ENCODE results near the gene FIGNL1.
A peak's percentile ranks its signal among the peaks of the same experiment; 100 is the strongest.
"Not testable (repeated sequence)": the region's sequence is repeated elsewhere in the genome, so short reads cannot be mapped to it uniquely, and the experiment has no call there.

Gene FIGNL1

DNA sequence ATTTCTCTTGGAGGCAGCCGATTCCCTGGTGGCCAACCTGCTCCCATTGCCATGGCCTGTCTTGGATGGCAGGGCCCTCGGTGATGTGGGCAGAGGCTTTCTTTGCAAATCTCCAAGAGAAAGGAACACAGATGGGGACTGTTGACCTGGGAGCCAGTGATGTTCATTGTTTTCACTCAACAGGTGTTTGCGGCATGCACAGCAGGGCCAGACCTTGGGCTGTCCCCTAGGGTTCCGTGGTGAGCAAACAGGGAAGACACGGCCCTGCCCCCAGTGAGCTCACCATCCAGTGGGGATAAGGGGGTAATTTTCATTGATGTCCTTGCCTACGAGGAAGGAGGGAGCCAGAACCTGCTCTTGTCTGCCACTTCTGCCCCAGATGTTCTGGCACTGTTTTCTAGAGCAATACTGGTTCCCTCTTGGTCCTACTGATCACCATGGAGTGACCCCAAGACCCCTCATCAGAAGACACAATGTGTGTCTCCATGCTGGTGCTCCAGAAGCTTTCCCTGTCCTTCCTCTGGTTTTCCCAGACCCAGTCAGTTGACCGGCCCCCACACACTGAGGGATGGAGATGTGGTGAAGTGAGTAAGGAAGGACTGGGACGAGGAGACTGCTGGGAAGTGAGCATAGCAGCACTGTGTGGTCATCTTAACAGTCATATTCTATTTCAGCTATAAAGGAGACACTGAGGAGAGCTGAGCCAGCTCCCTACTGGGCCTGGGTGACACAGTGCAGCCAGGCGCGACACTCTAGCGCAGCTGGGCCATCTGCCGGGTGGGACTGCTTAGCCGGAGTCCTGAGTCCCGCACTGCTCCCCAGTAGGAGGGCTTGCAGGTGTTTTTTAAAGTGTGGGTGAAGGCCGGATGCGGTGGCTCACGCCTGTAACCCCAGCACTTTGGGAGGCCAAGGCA is 20.4 kb upstream of the FIGNL1 start:
- DNase-seq: no peak

DNA sequence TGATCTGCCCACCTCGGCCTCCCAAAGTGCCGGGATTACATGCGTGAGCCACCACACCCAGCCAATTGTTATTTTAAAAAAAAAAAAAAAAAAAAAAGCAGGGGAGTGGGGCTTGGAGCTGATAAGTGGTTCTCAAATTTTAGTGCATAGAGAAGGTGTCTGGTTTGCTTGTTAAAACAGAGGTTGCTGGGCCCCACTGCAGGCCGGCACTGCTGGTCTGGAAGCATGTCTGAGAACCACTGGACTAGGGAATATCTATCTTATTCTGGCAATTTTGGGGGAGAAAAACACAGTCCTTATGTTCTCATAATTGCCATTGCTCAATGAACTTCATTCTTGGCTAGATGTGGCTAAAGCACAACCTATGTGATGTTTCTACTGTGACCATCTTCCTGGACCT is 19.0 kb upstream of the FIGNL1 start:
- DNase-seq: no peak

DNA sequence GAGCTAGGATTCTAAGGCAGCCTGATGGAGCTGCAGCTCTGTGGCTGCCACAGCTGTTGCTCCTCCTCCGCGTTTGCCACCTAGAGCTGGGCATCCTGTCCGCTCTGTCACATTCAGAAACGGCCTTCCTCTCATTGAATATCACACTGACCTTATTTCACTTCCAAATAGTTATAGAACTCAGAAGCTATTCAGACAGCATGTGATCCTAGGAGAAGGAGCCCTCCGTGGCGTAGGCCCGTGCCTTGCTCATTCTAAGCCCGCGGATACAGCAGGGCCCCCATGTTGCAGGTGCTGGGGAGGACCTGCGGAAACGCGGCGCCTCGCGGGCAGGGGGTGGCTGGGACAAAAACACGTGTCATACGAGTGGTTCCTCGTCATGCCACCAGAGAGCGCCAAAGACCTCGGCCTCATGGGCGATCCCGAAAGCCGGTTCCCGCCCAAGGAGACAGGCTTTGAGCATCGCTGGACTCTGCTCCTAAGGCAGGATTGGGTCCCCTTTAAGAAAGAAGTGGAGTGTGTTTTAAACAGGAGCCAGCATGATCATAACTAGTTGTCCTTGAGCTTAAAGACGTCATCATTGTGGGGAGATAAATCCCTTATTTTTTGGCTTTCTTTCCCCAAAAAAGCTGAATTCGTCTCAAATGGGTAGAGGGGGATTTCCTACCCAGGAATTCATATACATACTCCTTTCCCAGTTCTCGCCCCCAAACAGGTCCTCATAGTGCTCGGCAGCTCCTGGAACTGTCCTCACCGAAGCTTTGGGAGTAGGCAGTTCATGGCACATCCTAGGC is 17.9 kb upstream of the FIGNL1 start:
- peak; percentile 64 for DNase-seq

DNA sequence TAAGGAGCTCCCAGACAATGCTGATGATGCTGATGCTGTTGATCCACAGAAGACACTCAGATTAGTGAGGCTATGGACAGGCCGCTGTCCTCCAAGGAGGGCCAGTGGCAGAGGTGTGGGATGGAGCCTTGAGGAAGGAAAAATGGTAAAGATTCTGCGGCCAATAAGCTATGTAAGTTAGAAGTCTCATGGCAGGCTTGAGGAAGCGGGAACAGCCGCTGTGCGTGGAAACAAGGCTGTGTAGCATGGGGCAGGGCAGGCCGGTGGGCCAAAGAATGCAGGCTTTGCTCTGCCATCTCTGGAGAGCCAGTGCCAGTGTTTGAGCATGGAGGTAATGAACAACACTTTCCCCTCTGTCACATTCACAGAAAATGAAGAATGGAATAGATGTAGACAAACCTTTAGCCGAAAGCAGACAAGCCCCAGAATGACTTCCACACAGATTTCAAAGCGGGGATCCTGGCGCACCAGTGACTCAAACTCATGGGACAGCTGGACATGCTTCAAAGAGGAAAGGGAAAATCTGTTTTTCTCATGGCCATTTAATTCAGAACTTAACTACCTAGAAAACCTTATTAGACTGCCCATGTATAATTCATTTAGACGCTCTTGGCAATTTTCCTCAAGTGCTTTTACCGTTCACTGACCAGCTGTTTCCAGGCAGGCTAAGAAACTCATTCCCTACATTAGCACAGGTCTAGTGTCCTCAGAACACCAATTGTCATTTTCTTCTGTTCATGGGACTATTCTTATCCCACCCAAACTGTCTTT is 16.9 kb upstream of the FIGNL1 start:
- DNase-seq: no peak

DNA sequence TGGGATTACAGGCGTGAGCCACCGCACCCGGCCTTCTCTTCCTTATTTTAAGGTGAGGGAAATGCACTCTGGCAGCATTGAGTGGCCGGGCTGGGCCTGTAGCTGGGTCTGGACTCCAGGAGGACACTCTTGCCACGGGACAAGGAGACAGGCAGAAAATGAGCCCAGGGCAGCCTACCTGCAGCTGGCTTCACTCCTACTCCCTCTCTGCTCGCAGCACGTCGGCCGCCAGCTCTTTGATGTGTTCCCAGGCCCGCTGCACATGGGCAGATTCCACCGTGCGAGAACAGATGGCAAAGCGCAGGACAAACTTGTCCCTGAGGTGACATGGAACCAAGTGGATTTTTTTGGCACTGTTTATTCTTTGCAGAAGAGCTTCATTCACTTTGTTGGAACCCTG is 12.9 kb upstream of the FIGNL1 start:
- no peak for DNase-seq

DNA sequence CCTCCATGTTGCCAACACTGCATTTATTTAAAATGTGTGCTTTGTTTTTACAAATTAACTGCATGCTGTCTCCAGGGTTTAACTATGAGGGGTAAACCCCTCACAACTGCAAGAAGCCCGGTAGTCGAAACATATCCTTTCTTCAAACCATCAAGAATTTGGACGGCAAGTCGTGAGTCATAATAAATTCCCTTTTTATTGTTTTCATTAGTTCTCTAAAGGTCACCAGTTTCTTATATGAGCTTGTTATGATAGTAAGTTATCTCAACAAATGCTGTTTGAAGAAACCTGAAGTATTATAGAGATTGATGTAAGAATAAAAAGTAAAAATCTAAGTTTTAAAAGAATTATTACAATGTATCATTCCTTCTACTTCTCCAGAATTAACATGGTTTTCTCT is 12.2 kb upstream of the FIGNL1 start:
- DNase-seq: no peak

DNA sequence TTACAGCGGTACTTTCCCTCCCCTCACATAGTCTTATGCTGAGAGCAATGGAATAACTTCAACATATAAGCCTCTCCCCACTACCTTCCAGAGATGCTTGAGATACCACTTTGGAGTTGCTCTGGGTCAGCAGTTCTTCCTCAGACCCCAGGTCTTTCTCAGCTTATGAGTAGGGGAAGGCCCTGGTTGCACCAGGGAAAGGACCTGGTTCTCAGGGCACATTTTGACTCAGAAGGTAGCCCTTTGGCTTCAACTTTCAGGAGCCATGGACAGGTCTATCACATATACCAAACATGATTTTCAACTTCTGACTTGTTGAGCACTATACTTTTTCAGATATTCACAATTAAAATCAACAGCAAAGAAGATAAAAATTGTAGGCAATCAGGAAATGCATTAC is 11.5 kb upstream of the FIGNL1 start:
- DNase-seq: no peak

DNA sequence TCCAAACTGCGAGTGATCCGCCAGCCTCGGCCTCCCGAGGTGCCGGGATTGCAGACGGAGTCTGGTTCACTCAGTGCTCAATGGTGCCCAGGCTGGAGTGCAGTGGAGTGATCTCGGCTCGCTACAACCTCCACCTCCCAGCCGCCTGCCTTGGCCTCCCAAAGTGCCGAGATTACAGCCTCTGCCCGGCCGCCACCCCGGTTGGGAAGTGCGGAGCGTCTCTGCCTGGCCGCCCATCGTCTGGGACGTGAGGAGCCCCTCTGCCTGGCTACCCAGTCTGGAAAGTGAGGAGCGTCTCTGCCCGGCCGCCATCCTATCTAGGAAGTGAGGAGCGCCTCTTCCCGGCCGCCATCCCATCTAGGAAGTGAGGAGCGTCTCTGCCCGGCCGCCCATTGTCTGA is 9.0 kb upstream of the FIGNL1 start:
- DNase-seq: not testable (repeated sequence)

DNA sequence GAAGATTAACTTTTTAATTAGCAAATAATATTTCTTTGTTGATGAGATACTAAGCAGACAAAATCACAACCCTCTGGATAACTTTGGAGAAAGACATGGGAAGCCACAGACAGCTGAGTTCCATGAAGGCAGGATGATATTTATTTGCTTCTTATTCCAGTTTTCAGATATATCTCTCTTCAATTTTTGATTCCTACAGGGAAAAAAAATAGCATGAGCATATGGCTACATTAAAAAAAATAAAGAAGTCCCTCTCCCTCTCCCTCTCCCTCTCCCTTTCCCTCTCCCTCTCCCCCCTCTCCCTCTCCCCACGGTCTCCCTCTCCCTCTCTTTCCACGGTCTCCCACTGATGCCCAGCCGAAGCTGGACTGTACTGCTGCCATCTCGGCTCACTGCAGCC is 8.5 kb upstream of the FIGNL1 start:
- not testable (repeated sequence) for DNase-seq

DNA sequence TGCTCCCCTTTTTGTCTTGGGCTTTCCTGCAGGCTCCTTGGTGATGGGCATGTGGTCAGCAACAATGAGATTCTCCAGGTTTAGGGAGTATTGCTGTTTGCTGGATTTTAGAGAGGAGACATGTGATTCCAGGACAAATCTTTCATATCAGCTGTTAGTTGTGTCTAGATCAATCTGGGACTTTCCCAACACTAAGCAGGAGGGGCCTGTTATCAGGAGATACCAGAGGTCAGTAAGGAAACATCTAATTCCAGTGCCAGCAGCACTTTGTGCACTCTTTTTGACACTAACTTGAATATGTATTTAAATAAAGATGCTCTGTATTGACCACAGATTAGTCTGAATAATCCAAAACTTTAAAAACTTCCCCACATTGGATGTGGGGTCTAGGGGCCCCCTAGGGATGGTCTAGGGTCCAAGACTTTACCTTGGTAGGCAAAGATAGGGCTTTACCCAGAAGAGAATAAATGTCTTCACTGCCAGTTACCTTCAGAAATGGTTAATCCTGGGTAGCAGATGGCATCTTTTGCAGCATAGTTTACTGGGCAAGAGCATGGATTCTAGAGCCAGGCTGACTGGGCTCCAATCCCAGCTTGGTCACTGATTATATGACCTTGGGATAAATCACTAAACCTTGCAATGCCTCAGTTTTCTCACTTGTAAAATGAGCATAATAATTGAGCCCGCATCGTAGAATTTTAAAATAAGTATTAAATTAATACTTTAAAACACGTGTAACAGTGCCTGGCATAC is 6.4 kb upstream of the FIGNL1 start:
- DNase-seq: no peak

DNA sequence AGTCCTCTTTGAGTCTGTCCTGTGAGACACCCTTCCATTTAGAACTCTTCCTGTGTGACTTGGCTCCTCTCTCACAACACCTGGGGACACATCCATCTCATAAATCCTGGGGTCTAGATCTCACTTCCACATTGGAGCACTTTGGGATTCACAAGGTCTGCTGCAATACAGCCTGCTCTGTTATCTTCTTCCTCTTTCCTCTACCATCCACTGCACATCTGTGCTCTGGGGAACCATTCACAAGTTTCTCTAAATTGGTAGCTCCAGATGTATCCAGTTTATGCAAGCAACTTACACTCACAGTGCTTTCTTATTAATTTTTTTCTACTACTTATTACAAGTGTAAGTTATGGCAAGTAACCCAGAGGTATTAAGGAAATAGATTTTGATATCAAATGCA is 5.5 kb upstream of the FIGNL1 start:
- DNase-seq: no peak

DNA sequence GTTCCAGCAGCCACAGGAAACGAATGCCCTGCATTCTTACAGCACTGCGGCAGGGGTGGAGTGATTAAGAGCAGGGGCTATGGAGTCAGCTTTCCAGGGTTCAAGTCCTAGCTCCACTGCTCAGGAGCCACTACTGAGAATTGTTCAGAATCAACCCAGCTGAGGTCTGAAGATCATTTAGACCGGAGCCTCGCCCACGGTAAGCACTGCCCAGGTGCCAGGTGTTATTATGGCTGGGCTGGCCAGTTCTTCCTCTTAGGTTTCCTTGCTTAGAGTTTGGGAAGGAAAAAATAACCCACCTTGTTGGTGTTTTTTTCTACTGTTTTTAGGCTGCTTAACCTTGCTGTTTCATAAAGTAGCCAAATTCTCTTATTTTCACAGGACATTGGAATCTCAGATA is 4.8 kb upstream of the FIGNL1 start:
- no peak for DNase-seq

DNA sequence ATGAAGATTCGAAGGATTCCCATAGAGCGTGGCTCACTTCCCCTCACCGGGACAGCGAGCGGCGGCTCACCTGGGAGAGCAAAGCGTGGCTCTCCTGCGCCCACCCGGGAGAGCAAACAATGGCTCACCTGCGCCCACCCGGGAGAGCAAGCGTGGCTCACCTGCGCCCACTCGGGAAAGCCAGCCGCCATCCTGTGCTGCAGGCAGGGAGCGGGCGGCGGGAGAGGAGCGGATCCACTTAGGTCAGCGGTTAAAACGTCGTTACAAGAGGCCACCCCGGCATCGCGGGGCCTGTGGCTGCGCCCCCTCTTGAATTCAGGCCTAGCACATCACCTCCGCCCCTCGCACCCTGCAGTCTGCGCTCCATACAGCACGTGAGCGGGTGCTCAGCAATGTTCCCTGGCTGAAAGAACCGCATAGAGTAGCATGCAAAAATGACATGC is 461 bp upstream of the FIGNL1 start:
- no peak for DNase-seq

DNA sequence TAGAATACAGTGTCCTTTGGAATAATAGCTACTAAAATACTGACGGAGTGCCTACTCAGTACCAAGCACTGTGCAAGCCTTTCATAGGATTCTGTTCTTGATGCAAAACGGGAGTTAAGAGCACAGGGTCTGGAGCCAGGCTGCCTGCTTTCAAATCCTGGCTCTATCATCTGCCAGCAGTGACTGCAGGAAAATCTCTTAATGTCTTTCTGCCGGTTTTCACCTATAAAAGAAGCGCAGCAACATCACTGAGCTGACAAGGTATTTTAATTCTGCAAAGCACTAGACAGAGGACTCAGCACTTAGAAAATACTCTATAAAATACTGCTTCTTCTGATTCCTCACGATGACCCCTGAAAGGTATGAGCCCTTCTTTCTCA is 659 bp downstream of the FIGNL1 start:
- no peak for DNase-seq

DNA sequence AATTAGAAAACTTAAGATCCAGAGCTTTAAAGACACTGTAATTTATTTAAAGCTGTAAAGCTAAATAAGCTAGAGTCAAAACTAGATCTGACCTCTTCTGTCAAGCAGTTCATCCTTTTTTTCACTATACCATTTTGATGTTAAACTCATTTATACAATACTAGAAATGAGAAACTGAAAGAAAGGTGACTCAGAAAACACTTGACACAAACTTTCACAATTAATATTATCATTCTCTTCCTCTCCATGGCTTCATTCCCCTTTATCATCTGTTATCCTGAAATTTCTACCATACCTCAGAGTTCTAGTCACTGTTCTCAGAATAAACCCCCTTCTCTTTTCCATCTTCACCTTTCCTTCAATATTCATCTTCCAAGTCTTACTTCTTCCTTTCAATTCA is 1.3 kb downstream of the FIGNL1 start:
- DNase-seq: no peak

DNA sequence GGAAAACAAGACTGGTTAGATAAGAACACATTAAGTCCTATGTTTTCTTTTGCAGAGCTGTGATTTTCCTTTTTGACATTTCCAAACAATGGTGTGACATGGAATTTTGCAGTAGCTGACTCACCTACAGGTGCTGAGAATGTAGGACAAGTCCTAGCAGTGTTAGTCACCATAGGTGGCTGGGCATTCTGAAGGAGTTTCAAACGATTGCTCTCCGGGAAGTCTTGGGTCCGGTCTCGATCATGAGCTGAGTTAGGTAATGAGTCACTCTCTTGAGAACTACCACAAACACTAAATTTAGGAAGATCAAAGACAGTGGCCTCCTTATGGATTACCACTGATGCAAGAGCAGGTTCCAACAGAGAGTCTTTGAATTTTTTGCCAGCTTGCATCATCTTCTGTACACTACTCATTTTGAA is 3.6 kb downstream of the FIGNL1 start:
- DNase-seq: no peak

DNA sequence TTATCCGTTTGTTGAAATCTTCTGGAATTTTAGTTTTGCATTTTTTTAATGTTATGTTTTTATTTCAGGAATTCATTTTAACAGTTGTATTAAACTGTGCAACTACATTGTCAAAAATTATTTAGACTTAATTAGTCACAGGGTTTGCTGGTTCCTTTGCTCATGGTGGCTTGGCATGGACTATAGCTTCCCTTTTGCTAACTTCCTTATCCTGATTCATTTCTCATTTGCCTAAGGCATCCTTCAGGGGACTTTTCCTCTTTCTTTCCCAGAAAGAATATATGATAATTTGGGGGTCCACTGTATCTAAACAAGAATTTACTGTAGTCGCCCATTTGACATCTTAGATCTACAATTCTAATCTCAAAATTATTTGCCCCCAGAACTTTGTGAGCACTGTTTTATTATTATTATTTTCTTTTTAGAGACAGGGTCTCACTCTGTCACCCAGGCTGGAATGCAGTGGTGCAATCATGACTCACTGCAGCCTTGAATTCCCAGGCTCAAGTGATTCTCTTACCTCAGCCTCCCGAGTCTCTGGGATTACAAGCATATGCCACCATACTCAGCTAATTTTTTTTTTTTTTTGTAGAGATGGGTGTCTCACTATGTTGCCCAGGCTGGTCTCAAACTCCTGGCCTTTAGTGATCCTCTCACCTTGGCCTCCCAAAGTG is 13.9 kb downstream of the FIGNL1 start:
- DNase-seq: no peak

DNA sequence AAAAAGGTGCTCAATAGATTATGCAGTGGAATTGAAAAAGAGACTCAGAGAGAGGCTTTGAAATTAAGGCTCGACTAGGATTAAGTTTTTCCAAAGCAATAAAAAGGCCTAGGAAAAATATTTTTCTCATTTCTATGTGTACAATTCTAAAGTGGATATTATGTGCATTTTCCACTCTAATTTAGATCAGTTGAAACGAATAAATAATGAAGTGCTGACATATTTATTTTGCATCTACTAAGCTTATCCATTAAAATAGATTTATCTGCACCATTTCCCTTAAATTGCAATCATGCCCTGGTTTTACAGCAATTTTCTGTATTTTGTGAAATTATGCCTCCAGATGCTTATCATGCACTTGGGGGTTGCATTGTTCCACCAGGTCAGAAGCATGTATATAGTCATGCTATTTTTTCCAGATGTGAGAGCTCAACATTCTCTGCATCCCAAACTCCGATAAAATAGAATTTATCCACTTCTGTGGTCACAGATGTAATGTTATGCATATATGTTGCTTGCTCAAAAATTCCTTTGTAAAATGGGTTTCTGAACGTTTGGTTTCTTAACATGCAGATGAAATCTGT is 18.3 kb downstream of the FIGNL1 start:
- no peak for DNase-seq

DNA sequence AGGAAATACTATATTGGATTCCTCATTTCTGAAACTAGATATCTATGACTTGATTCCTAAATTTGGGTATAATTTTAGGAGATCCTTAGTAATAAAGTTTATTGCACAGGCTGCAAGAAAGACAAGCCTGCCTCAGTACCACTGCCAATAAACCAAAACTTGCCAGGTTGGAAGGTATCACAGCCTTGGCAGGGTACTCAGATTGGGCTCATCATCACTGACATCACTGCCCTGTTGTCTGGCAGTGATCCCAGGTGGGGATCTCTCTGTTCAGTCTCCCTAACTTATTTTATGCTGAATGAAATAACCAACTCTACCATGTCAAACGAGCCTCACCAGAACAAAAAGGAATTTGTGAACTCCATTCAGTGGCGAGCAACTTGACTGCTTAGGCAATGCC is 18.8 kb downstream of the FIGNL1 start:
- DNase-seq: no peak

DNA sequence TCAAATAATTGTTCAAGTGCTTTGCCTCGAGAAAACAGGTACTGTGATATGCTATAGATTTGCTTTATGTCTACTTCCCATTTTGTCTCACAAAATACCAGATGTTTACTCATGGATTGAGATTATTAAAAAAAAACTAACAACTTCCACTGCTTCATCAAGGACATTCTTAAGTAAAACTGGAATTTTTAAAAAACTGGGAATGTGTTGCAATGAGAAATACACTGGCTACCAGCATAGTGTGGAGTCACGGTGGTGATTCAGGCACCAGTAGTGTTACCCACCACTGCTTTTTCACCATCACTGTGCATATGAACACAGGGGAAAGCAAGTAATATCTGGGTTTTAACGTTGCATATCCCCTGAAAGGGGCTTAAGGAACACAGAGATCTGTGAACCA is 21.2 kb downstream of the FIGNL1 start:
- no peak for DNase-seq

DNA sequence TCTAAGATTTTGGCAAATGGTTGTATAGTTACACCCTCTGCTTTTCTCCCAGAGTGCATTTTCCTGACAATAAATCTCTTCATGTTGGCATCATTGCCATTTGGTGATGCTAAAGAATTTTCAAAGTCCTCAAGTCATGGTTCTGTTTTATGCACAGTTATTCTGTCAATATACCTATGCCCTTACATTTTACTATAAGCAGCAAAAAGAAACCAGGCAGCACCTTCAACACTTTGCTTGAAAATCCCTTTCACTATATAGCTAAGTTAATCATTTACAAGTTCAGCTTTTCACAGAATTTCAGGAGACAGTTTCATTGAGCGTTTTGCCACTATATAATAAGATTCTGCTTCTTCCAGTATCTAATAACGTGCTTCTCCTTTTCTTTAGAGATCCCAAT is 22.6 kb downstream of the FIGNL1 start:
- no peak for DNase-seq

Data from activated CD4-positive, alpha-beta T cell treated with anti-CD3 and anti-CD28 coated beads for 1 hour (primary cell).